Thyroid gland (tissue), 4 donors: ENCODE data around the gene NFE2L2.

ENCODE experiments used
- CTCF ChIP-seq, 6 experiments: fragments of 200-600 bp in 3 of 6; fragments of 450-650 bp in 3 of 6; sonication (generic) in 3 of 6; IDR thresholded peaks; one replicate each; pipeline ENCODE4 v1.5.1; 2016 to 2019; ENCODE audit warnings: antibody characterized with exemption in 6 of 6, mild to moderate bottlenecking in 2 of 6, inconsistent platforms in 1 of 6, moderate library complexity in 1 of 6
- POLR2A ChIP-seq, 2 donors: fragments of 450-650 bp; IDR thresholded peaks; one replicate each; pipeline ENCODE4 v1.6.1; 2017; ENCODE audit warnings: antibody characterized with exemption in 2 of 2, mild to moderate bottlenecking in 2 of 2, moderate library complexity in 1 of 2

GRCh38 chr2:177245010-177245422, 19.5 kb downstream of the NFE2L2 start:
- TF ChIP-seq CTCF (IDR thresholded peaks at IDR 0.05) (no peak), POLR2A (IDR thresholded peaks at IDR 0.05) (no peak)
